Glomerular visceral epithelial cell (primary cell): Measurements from ENCODE around the gene AIP.
"Not testable (repeated sequence)": the region's sequence is repeated elsewhere in the genome, so short reads cannot be mapped to it uniquely, and the experiment has no call there.

Source experiments
- DNase-seq: peaks from one replicate; pipeline ENCODE4 v3.0.0-alpha.2; 2016; ENCODE audit errors: extremely low spot score

The AIP gene

DNA sequence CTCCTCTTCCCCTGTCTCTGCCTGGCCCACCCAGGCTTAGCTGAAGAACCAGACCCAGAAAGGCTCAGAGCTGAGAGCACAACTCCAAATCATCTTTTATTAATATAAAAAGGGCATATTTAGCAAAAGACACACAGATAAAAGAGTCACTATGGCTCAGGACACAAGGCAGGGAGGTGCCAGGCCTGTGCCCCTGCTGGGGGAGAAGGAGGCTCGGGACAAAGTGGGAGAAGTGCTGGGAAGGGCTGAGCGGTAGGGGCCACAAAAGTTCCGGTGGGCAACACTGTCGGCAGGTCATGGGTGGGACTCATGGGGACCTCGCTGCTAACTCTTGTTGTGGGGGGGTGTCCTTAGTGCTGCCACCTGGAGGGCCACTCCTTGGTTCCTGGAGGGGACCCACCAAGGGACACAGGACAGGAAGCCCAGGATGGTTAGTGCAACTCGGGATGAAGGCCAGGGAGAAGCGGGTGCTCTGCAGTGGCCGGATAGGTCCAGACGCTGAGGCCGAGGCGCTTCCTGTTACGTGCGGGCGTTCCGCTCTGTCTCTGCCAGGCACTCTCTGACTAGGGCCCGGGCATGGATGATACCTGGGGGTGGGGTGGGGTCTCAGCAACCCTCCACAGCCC is 23.7 kb downstream of the AIP start:
- no peak for DNase-seq

DNA sequence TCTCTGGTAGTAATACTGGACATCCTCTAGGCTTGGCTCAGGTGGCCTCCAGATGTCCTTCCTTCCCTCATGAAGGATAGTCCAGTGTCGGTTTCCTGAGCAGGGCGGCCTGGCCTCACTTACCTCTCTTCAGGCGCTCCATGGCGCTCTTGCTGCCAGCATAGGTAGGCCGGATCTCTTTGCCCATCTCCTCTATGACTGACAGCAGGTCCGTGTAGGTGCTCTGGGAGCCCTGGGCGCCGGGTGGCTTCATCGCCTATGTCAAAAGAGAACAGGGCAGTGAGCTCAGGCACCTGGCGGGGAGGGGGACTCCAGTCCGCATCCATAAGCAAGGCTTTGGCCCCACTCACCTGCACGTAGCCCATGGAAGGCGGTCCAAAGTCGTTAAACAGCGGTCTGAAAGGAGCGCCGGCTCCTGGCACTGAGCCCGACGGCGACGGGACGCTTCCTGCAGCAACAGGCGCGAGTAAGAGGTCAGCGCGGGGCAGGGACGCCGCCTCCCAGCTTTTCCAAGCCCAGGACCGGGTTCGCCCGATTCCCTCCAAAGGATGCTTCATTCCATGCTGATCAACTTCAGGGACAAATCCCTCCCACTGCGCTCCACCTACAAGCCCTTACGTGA is 24.5 kb downstream of the AIP start:
- peak; percentile 77 for DNase-seq

GRCh38 chr11:67507864-67508485 is 25.1 kb downstream of the AIP start, which contains the start of gene CDK2AP2:
TSS of gene CDK2AP2 (minus strand) at chr11:67508162. CDS start at chr11:67508082, 80 bp downstream.
- peak; percentile 99 for DNase-seq

DNA sequence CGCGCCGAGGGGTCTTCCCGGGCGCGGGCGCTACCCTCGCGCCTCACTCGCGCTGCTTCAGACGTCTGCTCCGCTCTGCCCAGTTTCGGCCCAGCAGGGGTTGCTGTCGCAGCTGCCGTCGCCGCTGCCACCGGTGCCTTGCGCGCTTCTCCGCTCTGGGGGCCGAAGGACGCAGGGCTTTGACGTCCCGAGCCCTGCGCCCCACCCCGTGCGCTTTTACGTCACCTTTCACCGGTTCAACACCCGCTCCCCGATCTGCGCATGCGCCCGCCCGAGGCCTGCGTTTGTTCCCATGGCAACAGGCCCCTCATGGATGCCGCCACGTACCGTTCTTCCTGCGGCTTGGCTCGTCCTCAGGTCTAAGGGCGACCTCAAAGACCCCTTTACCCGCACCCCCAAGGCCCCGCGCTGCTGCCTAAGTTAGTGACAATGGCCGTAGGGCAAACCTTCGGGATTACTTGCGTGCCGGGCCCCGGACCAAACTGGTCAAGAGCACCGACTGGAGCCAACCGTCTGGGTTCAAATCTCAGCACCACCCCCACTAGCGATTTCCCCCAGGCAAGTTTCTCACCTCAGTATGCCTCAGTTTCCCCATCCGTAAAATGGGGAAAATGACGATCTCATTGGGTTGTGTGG is 25.8 kb downstream of the AIP start:
- DNase-seq: peak; percentile 96

- DNase-seq: no peak
Observed at GRCh38 chr11:67510023-67510345, 27.2 kb downstream of the AIP start.

- not testable (repeated sequence) for DNase-seq
Observed at GRCh38 chr11:67511558-67511957, 28.7 kb downstream of the AIP start.

- DNase-seq: no peak
Observed at GRCh38 chr11:67514116-67514515, 31.3 kb downstream of the AIP start.

DNA sequence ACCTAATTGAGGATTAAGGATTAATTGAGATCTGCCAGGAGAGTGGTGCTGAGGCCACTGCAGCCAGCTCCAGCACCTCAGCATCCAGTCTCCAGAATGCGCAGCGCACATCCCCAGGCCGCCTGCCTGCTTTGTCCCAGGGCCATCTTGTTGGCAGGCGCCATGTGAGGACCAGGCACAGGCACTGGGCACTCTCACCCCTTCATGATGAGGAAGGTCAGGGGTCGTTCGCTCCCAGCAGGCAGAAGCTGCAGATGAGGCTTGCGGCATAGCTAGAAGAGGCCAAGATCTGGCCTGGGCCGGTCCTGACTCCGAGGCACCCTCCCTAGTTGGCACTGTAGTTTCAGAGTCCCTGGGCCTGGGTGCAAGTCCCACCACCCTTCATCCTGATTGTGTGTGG is 34.0 kb downstream of the AIP start:
- DNase-seq: no peak

DNA sequence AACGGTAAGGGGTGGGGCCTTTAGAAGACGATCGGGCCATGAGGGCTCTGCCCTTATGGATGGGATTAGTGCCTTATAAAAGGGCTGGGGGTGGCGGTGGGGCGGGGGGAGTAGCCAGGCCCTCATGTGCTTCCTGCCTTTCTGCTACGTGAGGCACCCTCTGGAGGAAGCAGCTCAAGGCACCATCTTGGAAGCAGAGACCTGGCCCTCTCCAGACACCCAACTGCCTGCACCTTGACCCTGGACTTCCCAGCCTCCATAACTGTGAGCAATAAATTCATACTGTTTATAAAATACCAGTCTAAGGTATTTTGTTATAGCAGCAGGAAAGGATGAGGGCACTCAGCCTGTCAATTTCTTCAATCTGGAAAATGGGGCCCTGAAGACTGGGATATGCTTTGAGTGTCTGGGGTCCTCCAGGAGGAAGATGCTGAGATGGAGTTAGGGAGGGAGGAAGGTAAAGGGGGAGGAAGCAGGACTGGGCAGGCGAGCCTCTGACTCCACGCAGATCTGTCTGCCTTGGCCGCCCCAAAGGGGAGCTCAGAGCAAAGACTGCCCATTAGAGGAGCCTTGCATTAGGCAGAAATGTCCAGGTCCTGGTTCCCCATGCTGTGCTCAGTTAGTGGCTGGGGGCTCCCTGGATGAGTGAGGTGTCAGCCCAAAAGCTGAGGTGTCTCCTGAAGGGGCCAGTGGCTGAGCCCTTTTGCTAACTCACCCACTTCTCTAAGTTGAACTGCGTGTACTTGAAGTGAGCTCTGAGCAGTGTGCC is 35.1 kb downstream of the AIP start:
- no peak for DNase-seq

DNA sequence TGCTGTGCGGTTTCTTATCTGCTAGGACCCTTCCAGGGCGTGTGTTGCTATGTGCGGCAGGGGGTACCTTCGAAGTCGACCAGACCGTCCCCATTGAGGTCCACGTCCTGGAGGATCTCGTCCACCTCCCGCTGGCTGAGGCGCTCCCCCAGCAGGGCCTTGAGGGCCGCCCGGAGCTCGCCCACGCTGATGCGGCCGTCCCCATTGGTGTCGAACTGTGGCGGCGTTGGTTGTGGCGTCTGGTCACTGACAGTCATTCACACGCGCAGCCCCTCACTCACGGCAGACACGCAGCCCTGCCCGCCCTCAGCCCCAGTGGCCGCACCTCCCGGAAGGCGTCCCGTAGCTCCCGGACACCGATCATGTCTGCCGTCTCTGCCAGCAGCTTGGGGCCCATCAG is 36.9 kb downstream of the AIP start:
- DNase-seq: no peak

- DNase-seq: no peak
Observed at GRCh38 chr11:67520856-67521824, 38.3 kb downstream of the AIP start.

GRCh38 chr11:67521924-67522323 is 39.1 kb downstream of the AIP start:
- DNase-seq: no peak

DNA sequence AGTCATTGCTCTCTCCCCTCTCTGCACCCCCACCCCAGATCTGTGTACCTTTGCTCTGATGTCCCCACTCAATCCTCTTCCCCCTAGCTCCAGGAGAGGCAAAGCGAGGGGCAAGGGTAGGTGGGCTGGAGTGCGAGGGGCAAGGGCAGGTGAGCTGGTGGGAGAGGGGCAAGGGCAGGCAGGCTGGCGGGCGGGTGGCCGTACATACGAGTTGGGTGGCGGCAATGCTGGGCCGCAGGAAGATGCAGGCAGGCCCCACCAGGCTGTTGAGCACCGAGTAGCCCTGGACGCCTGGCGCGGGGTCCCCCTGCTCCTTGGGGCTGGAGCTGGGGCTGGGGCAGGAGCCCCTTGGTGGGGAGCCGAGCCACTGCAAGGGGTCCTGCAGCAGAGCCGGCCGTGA is 39.5 kb downstream of the AIP start:
- no peak for DNase-seq

DNA sequence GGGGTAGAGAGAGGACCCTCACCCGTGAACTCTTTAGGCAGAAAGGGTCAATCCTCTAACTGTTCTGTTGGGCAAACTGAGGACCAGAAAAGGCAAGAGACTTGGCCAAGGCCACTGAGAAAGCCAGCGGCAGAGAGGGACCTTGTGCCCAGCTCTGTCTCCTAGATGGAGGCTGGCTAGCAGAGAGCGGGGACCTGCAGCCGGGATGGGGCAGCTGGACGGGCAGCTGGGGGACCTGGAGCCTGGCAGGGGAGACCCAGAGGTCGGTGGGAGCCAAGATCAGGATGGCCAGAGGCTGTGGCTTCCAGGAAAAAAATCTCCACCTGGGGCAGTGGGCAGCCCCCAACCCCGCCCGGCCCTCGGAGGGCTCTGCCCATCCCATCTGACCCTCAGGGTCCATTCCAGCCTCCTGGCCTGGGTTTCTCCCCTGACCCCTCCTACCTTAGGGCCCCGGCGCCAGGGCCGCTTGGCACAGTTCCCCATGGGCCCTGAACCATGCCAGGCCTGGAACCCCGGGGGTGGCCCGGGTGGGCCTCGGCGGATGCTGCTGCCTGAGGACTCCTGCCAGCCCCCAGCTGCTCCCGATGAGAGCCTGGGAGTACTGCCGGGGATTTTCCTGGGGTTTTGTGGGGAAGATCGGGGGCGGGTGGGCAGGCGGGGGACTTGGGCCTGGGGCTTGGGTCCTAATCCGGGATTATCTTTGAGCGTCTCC is 40.2 kb downstream of the AIP start, which contains the start of gene CABP2:
Gene CABP2, minus strand, starts transcription at position 603 of the 712 bp plus-strand sequence. Its CDS starts 120 bp downstream, at position 483.
- DNase-seq: no peak

GRCh38 chr11:67523556-67524479 is 41.0 kb downstream of the AIP start:
- DNase-seq: no peak

DNA sequence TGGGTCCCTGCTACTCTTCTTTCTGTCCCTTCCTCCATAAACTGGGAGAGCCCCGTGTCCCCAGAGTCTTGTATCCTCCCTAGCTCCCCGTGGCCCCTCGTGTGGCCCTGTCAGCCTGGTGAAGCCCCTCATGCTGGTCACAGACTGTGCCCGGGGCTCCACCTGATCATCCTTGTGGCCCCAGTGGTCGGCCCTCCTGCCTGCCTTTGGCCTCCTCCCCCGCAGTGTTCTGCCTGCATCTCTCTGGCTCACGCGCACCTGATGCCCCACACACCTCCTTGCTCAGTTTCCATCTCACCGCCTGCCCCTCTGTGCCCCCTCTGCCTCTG is 41.6 kb downstream of the AIP start:
- DNase-seq: no peak

DNA sequence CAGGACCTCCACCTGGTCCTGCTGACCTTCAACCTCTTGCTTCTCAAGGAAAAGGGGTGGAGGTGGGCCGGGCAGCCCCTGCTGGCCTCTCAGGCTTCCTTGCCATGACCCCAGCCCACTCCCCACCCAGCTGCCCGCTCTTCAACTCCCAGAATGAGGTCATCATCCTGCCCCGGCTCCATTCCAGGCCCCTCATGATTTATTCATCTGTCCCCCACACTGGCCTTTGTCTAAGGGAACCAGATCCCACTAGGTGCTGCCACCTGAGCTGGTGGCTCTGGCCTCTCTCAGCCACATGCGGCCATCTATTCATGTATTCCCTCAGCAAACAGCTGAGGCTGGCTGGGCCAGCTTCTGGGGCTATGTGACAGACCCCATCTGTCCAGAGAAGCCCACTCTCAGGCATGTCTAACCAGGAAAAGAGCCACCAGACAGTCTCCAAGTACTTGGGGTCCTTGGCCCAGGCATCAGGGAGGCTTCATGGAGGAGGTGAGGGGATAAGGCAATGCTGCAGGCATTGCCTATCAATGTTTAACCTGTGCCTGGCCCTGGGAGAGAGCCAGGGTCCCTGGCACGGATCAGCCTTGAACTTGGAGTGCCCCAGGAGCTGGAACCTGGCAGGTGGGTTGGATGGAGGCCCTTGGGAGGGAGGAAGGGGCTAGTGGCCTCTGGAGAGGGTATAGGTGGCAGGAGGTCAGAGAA is 42.6 kb downstream of the AIP start:
- DNase-seq: no peak

DNA sequence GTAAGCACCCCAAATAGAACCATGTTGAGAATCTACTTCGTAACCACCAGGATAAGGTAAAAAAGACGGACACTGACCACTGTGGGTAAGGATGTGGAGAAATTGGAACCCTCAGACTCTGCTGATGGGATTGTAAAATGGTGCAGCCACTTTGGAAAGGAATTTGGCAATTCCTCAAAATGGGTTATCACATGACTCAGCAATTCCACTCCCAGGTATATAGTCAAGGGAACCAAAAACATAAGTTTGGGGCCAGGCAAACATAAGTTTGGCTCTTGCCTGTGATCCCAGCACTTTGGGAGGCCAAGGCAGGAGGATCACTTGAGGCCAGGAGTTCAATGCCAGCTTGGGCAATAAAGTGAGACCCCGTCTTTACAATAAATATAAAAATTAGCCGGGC is 45.5 kb downstream of the AIP start:
- DNase-seq: no peak

- DNase-seq: no peak
Observed at GRCh38 chr11:67530282-67530592, 47.4 kb downstream of the AIP start.
